Keratinocyte (primary cell): ENCODE measurements around the gene RTKN2. TPM values are rescaled to one million over a fixed set of nuclear protein-coding genes. Genes with fewer than 3 reads are reported as not detected.

ENCODE experiments used
- DNase-seq: peaks from one replicate; pipeline ENCODE4 v3.0.0-alpha.2; 2011; ENCODE audit warnings: low read depth, missing footprints, low spot score
- FAIRE-seq: peaks from 2 replicates; lab custom pipeline; 2011; peaks lifted over from hg19 to GRCh38; lab: Jason Lieb, UNC
- H2AFZ ChIP-seq: 2 replicates; pipeline ENCODE4 v1.6.0; 2012; ENCODE audit warnings: low read length, control low read depth, inconsistent platforms; ENCODE audit not compliant: control insufficient read depth
- H3K27ac ChIP-seq: 2 replicates; pipeline ENCODE4 v1.5.1; 2011; ENCODE audit warnings: low read length; ENCODE audit not compliant: control insufficient read depth, insufficient read depth
- H3K27me3 ChIP-seq: 3 replicates; pipeline ENCODE4 v1.6.0; 2011; ENCODE audit warnings: low read length; ENCODE audit not compliant: control insufficient read depth, insufficient read depth; ENCODE audit errors: extremely low read depth
- H3K36me3 ChIP-seq, 2 experiments: 2 replicates in 1 of 2; 3 replicates in 1 of 2; pipeline ENCODE4 v1.5.1; 2011; ENCODE audit warnings: low read length in 2 of 2, mild to moderate bottlenecking in 1 of 2; ENCODE audit not compliant: control insufficient read depth in 2 of 2, insufficient read depth in 2 of 2; ENCODE audit errors: extremely low read depth in 1 of 2
- H3K4me1 ChIP-seq: 3 replicates; pipeline ENCODE4 v1.5.1; 2011; ENCODE audit warnings: low read length; ENCODE audit not compliant: control insufficient read depth, insufficient read depth; ENCODE audit errors: extremely low read depth
- H3K4me2 ChIP-seq: 3 replicates; pipeline ENCODE4 v1.6.0; 2011; ENCODE audit warnings: low read depth, low read length; ENCODE audit not compliant: control insufficient read depth, insufficient read depth; ENCODE audit errors: extremely low read depth
- H3K4me3 ChIP-seq, 3 experiments: fragments of 200-600 bp in 1 of 3; sonication (generic) in 1 of 3; 2 replicates in 2 of 3; 3 replicates in 1 of 3; pipeline ENCODE4 v1.5.1; 2011 to 2016; ENCODE audit warnings: low read length in 3 of 3, mild to moderate bottlenecking in 3 of 3, control low read depth in 2 of 3, inconsistent platforms in 1 of 3, low read depth in 1 of 3, mixed read lengths in 1 of 3, mixed run types in 1 of 3, moderate library complexity in 1 of 3; ENCODE audit not compliant: control insufficient read depth in 2 of 3, insufficient read depth in 2 of 3; ENCODE audit errors: extremely low read depth in 1 of 3
- H3K79me2 ChIP-seq: 2 replicates; pipeline ENCODE4 v1.6.0; 2012; ENCODE audit warnings: low read length; ENCODE audit not compliant: control insufficient read depth, insufficient read depth
- H3K9ac ChIP-seq: 3 replicates; pipeline ENCODE4 v1.6.0; 2011; ENCODE audit warnings: low read length; ENCODE audit not compliant: control insufficient read depth, insufficient read depth; ENCODE audit errors: extremely low read depth
- H3K9me1 ChIP-seq: 3 replicates; pipeline ENCODE4 v1.6.0; 2011; ENCODE audit warnings: low read length; ENCODE audit not compliant: control insufficient read depth, insufficient read depth; ENCODE audit errors: extremely low read depth
- H3K9me3 ChIP-seq: 2 replicates; pipeline ENCODE4 v1.5.1; 2012; ENCODE audit warnings: low read depth, low read length; ENCODE audit not compliant: control insufficient read depth
- H4K20me1 ChIP-seq: 3 replicates; pipeline ENCODE4 v1.6.0; 2011; ENCODE audit warnings: low read length; ENCODE audit not compliant: control insufficient read depth, insufficient read depth; ENCODE audit errors: extremely low read depth
- CTCF ChIP-seq, 3 experiments: IDR thresholded peaks in 1 of 3; conservative IDR thresholded peaks in 1 of 3; optimal IDR thresholded peaks in 1 of 3; 2 replicates in 2 of 3; 3 replicates in 1 of 3; pipeline versions ENCODE3 to v1.5.1; 2011; ENCODE audit warnings: low read length in 3 of 3, mild to moderate bottlenecking in 3 of 3, moderate library complexity in 2 of 3, control low read depth in 1 of 3, inconsistent platforms in 1 of 3; ENCODE audit not compliant: insufficient read depth in 2 of 3; ENCODE audit errors: extremely low read depth in 1 of 3
- EZH2 ChIP-seq: IDR thresholded peaks from one replicate; pipeline ENCODE4 v1.6.1; 2012; ENCODE audit warnings: inconsistent platforms, mild to moderate bottlenecking, low read length, moderate library complexity
- dilution Hi-C: fragments of 300-500 bp; cut with MboI; formaldehyde crosslinking; loops from one replicate; pipeline ENCODE4 v1.7.0; 2020; ENCODE audit warnings: low sequenced_read_pairs; ENCODE audit not compliant: extremely low pct_ligation_motif_present
- polyA plus RNA-seq, 5 experiments: library from polyadenylated mRNA; depleted of rRNA in 3 of 5; stranded (reverse) in 3 of 5; stranded (forward) in 1 of 5; unstranded in 1 of 5; fragments of >200 nt; gene quantifications; 1 replicate in 1 of 5; 2 replicates in 3 of 5; 3 replicates in 1 of 5; pipeline versions ENCODE4 v1.2.1 to v1.2.3, GENCODE V29; 2011 to 2012; ENCODE audit warnings: missing spikeins in 2 of 5, low read depth in 1 of 5, low replicate concordance in 1 of 5

The RTKN2 gene
- polyA plus RNA-seq, 1 donor (not counting 4 experiments of a cell fraction or from before 2014, with no cell fraction given): 3.2 TPM

DNA sequence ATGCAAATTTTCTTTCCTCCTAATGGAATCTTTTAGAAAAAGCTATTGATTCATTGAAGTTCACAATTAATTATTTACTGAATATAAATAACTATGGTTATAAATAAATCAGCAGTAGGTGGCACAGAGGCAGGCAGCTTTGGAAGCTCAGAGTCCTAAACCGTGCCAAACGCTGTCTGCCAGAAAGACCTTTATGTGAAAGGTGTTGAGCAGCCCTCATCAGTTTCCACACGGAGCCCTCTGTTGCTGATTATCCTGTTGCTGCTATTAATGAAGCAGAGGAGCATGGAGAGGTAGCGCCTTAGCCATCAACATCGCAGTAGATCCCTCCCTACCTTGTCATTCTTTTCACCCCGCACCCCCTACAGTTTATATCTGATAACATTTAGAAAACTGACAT is 51.0 kb downstream of the RTKN2 start:
- dilution Hi-C loops: no loop called here
- Histone ChIP-seq H3K9me3 (no peaks in the 10 kb centered on the region), H3K9me1 (no peaks in the 10 kb centered on the region), H3K4me3 (no peak overlapping the region), H3K27me3 (no peaks in the 10 kb centered on the region), H3K36me3 (no peaks in the 10 kb centered on the region), H3K4me1 (no peaks in the 10 kb centered on the region), H3K79me2 (no peaks in the 10 kb centered on the region), H4K20me1 (no peaks in the 10 kb centered on the region), H3K4me2 (no peak overlapping the region), H3K9ac (no peak overlapping the region), H3K27ac (no peak overlapping the region), H2AFZ (no peak overlapping the region)
- DNase-seq (no peak), FAIRE-seq (no peak)
- TF ChIP-seq CTCF (optimal IDR thresholded peaks at IDR 0.05 in 1 of 3, IDR thresholded peaks at IDR 0.05 in 1 of 3, conservative IDR thresholded peaks at IDR 0.05 in 1 of 3; ENCODE audit: extremely low read depth in 1 of 3, insufficient read depth in 2 of 3, low read length in 3 of 3): no peak
- TF ChIP-seq EZH2: no peak

- Histone ChIP-seq H3K4me2 (no peak overlapping the region), H3K9me3 (no peaks in the 10 kb centered on the region), H3K9ac (no peak overlapping the region), H3K27ac (no peak overlapping the region), H3K4me3 (no peak overlapping the region), H2AFZ (no peak overlapping the region), H3K4me1 (no peaks in the 10 kb centered on the region), H3K79me2 (no peaks in the 10 kb centered on the region), H3K9me1 (no peaks in the 10 kb centered on the region), H3K36me3 (no peaks in the 10 kb centered on the region), H3K27me3 (no peaks in the 10 kb centered on the region), H4K20me1 (no peaks in the 10 kb centered on the region)
- DNase-seq (no peak), FAIRE-seq (no peak)
- TF ChIP-seq EZH2 (no peak), CTCF (optimal IDR thresholded peaks at IDR 0.05 in 1 of 3, IDR thresholded peaks at IDR 0.05 in 1 of 3, conservative IDR thresholded peaks at IDR 0.05 in 1 of 3; ENCODE audit: extremely low read depth in 1 of 3, insufficient read depth in 2 of 3, low read length in 3 of 3) (no peak)
- dilution Hi-C loops: no loop called here
Measured at GRCh38 chr10:62214364-62214874, 54.2 kb downstream of the RTKN2 start.
